ENCODE results near the gene SLC28A3. TPM values are rescaled to one million over a fixed set of nuclear protein-coding genes. Genes with fewer than 3 reads are reported as not detected.

The SLC28A3 gene
- total RNA-seq, 2 experiments from 2014 or later, result not detected

GRCh38 chr9:84317563-84317962 is 23.0 kb downstream of the SLC28A3 start:
- CTCF ChIA-PET (ENCODE audit: unreplicated experiment), result no interaction called here

GRCh38 chr9:84315278-84315877 is 25.2 kb downstream of the SLC28A3 start:
- BruUV-seq (replicated peaks), result no TSS peak
- peak; percentile 40 for DNase-seq (ENCODE audit: low spot score)
- no peak overlapping the region for H3K4me3 ChIP-seq (ENCODE audit: low read depth, low read length, poor library complexity, severe bottlenecking)
- intact Hi-C loops (cut with micrococcal nuclease; ENCODE audit: unreplicated experiment), result loop anchor here (1.0 kb wide), 1 partner anchor 377 kb away; no protein-coding TSS in a partner anchor
- H3K9me2 ChIP-seq (ENCODE audit: insufficient read depth, low read length), result no peaks in the 10 kb centered on the region
- no peak overlapping the region for H3K4me2 ChIP-seq (ENCODE audit: low read length)
- H3K36me3 ChIP-seq (ENCODE audit: insufficient read depth, low read length), result no peaks in the 10 kb centered on the region
- H3K79me2 ChIP-seq (ENCODE audit: insufficient read depth, low read depth, low read length), result no peaks in the 10 kb centered on the region
- POLR2A ChIA-PET, result interaction anchor here (0.6 to 1.4 kb wide), 2 partner anchors 378 to 1916 kb away, joined by 3 read pairs; no protein-coding TSS in a partner anchor
- no peak overlapping the region for H3K27ac ChIP-seq (ENCODE audit: low read depth, low read length, poor library complexity, severe bottlenecking)
- H4K20me1 ChIP-seq (ENCODE audit: insufficient read depth, low read length), result no peaks in the 10 kb centered on the region
- no peak overlapping the region for H2AFZ ChIP-seq (ENCODE audit: low read length)
- CTCF ChIA-PET (ENCODE audit: unreplicated experiment), result no interaction called here
- no peak for TF ChIP-seq EZH2phosphoT487 (IDR thresholded peaks at IDR 0.05; ENCODE audit: borderline replicate concordance, low read depth, low read length)
- TF ChIP-seq CTCF (conservative IDR thresholded peaks at IDR 0.05; ENCODE audit: low read length), result peak; percentile 81
- H3K4me1 ChIP-seq (ENCODE audit: insufficient read depth, low read length, poor library complexity, severe bottlenecking), result no peaks in the 10 kb centered on the region
- H3K9me3 ChIP-seq (ENCODE audit: low read length), result no peaks in the 10 kb centered on the region

More at GRCh38 chr9:84317563-84317962, 23.0 kb downstream of the SLC28A3 start:
- Histone ChIP-seq H3K36me3 (ENCODE audit: insufficient read depth, low read length) (no peaks in the 10 kb centered on the region), H3K9me2 (ENCODE audit: insufficient read depth, low read length) (no peaks in the 10 kb centered on the region), H3K4me1 (ENCODE audit: insufficient read depth, low read length, poor library complexity, severe bottlenecking) (no peaks in the 10 kb centered on the region), H3K79me2 (ENCODE audit: insufficient read depth, low read depth, low read length) (no peaks in the 10 kb centered on the region), H3K9me3 (ENCODE audit: low read length) (no peaks in the 10 kb centered on the region), H4K20me1 (ENCODE audit: insufficient read depth, low read length) (no peaks in the 10 kb centered on the region), H3K4me2 (ENCODE audit: low read length) (no peak overlapping the region), H3K4me3 (ENCODE audit: low read depth, low read length, poor library complexity, severe bottlenecking) (no peak overlapping the region), H3K27ac (ENCODE audit: low read depth, low read length, poor library complexity, severe bottlenecking) (no peak overlapping the region), H2AFZ (ENCODE audit: low read length) (no peak overlapping the region)
- no peak for DNase-seq (ENCODE audit: low spot score)
- intact Hi-C loops (cut with micrococcal nuclease; ENCODE audit: unreplicated experiment), result no loop called here
- BruUV-seq (replicated peaks), result no TSS peak
- TF ChIP-seq CTCF (conservative IDR thresholded peaks at IDR 0.05; ENCODE audit: low read length) (peak; percentile 34; the same call in 1 of the 2 replicates), EZH2phosphoT487 (IDR thresholded peaks at IDR 0.05; ENCODE audit: borderline replicate concordance, low read depth, low read length) (no peak)
- POLR2A ChIA-PET, result no interaction called here

GRCh38 chr9:84314306-84314705 is 26.3 kb downstream of the SLC28A3 start:
- Histone ChIP-seq H3K79me2 (ENCODE audit: insufficient read depth, low read depth, low read length) (no peaks in the 10 kb centered on the region), H3K4me2 (ENCODE audit: low read length) (no peak overlapping the region), H3K4me1 (ENCODE audit: insufficient read depth, low read length, poor library complexity, severe bottlenecking) (no peaks in the 10 kb centered on the region), H3K36me3 (ENCODE audit: insufficient read depth, low read length) (no peaks in the 10 kb centered on the region), H3K9me2 (ENCODE audit: insufficient read depth, low read length) (no peaks in the 10 kb centered on the region), H2AFZ (ENCODE audit: low read length) (no peak overlapping the region), H3K9me3 (ENCODE audit: low read length) (no peaks in the 10 kb centered on the region), H4K20me1 (ENCODE audit: insufficient read depth, low read length) (no peaks in the 10 kb centered on the region), H3K4me3 (ENCODE audit: low read depth, low read length, poor library complexity, severe bottlenecking) (no peak overlapping the region), H3K27ac (ENCODE audit: low read depth, low read length, poor library complexity, severe bottlenecking) (no peak overlapping the region)
- TF ChIP-seq CTCF (conservative IDR thresholded peaks at IDR 0.05; ENCODE audit: low read length), result no peak
- intact Hi-C loops (cut with micrococcal nuclease; ENCODE audit: unreplicated experiment), result no loop called here
- CTCF ChIA-PET (ENCODE audit: unreplicated experiment), result no interaction called here
- BruUV-seq (replicated peaks), result no TSS peak
- DNase-seq (ENCODE audit: low spot score), result no peak
- POLR2A ChIA-PET, result no interaction called here
